Trophoblast cell (in vitro differentiated cells and primary cell): Measurements from ENCODE around the gene KIAA1614.

ENCODE experiments used
- DNase-seq, 2 donors: peaks; one replicate each; pipeline ENCODE4 v3.0.0-alpha.2; 2016
- H2AFZ ChIP-seq: 2 replicates; pipeline ENCODE4 v1.6.1; 2013; ENCODE audit warnings: low read length, moderate library complexity, mild to moderate bottlenecking; ENCODE audit not compliant: insufficient read depth, poor library complexity
- H2AK5ac ChIP-seq: 2 replicates; pipeline ENCODE4 v1.6.1; 2013; ENCODE audit warnings: mild to moderate bottlenecking, low read length
- H2BK120ac ChIP-seq: 2 replicates; pipeline ENCODE4 v1.6.1; 2013; ENCODE audit warnings: low read length, mild to moderate bottlenecking, moderate library complexity; ENCODE audit not compliant: insufficient read depth, poor library complexity
- H2BK12ac ChIP-seq: 2 replicates; pipeline ENCODE4 v1.6.1; 2013; ENCODE audit warnings: mild to moderate bottlenecking, low read length, moderate library complexity
- H2BK5ac ChIP-seq: 2 replicates; pipeline ENCODE4 v1.6.1; 2013; ENCODE audit warnings: low read length, low read depth, moderate library complexity, mild to moderate bottlenecking; ENCODE audit not compliant: poor library complexity
- H3K14ac ChIP-seq: 2 replicates; pipeline ENCODE4 v1.6.1; 2013; ENCODE audit warnings: mild to moderate bottlenecking, low read length
- H3K18ac ChIP-seq: 2 replicates; pipeline ENCODE4 v1.6.1; 2013; ENCODE audit warnings: mild to moderate bottlenecking, low read length
- H3K23ac ChIP-seq: 2 replicates; pipeline ENCODE4 v1.6.1; 2013; ENCODE audit warnings: low read length
- H3K27ac ChIP-seq: 2 replicates; pipeline ENCODE4 v1.5.1; 2013; ENCODE audit warnings: low read depth, mild to moderate bottlenecking, inconsistent platforms, low read length, moderate library complexity
- H3K27me3 ChIP-seq: 2 replicates; pipeline ENCODE4 v1.6.1; 2013; ENCODE audit warnings: inconsistent platforms, mild to moderate bottlenecking, low read length, moderate library complexity; ENCODE audit not compliant: insufficient read depth
- H3K36me3 ChIP-seq, 2 experiments: 1 replicate in 1 of 2; 2 replicates in 1 of 2; pipeline ENCODE4 v1.6.1; 2013; ENCODE audit warnings: low read length in 2 of 2, mild to moderate bottlenecking in 2 of 2, moderate library complexity in 1 of 2; ENCODE audit not compliant: insufficient read depth in 2 of 2, control insufficient read depth in 1 of 2
- H3K4ac ChIP-seq: 2 replicates; pipeline ENCODE4 v1.6.1; 2013; ENCODE audit warnings: low read depth, mild to moderate bottlenecking, low read length, moderate library complexity
- H3K4me1 ChIP-seq, 2 experiments: 1 replicate in 1 of 2; 2 replicates in 1 of 2; pipeline ENCODE4 v1.6.1; 2013; ENCODE audit warnings: low read length in 2 of 2, mild to moderate bottlenecking in 2 of 2, moderate library complexity in 1 of 2; ENCODE audit not compliant: insufficient read depth in 2 of 2, control insufficient read depth in 1 of 2
- H3K4me2 ChIP-seq: 2 replicates; pipeline ENCODE4 v1.6.1; 2013; ENCODE audit warnings: inconsistent platforms, mild to moderate bottlenecking, low read length, moderate library complexity
- H3K4me3 ChIP-seq: 2 replicates; pipeline ENCODE4 v1.5.1; 2013; ENCODE audit warnings: mild to moderate bottlenecking, low read depth, low read length, inconsistent platforms
- H3K79me1 ChIP-seq: one replicate; pipeline ENCODE4 v1.6.1; 2013; ENCODE audit warnings: low read length
- H3K79me2 ChIP-seq: 2 replicates; pipeline ENCODE4 v1.6.1; 2013; ENCODE audit warnings: low read length, mild to moderate bottlenecking; ENCODE audit not compliant: control insufficient read depth, insufficient read depth, poor library complexity
- H3K9ac ChIP-seq: 2 replicates; pipeline ENCODE4 v1.6.1; 2013; ENCODE audit warnings: mild to moderate bottlenecking, low read length
- H3K9me3 ChIP-seq: 2 replicates; pipeline ENCODE4 v1.6.1; 2013; ENCODE audit warnings: low read depth, mild to moderate bottlenecking, control low read depth, inconsistent platforms, low read length; ENCODE audit not compliant: insufficient read depth
- H4K12ac ChIP-seq: 2 replicates; pipeline ENCODE4 v1.6.1; 2013; ENCODE audit warnings: low read depth, mild to moderate bottlenecking, low read length, moderate library complexity
- H4K8ac ChIP-seq: 2 replicates; pipeline ENCODE4 v1.6.1; 2013; ENCODE audit warnings: low read depth, mild to moderate bottlenecking, low read length, moderate library complexity
- H4K91ac ChIP-seq: one replicate; pipeline ENCODE4 v1.6.1; 2013; ENCODE audit warnings: low read depth, mild to moderate bottlenecking, low read length, moderate library complexity
- WGBS: extraction: QIAGEN DNeasy Blood & Tissue Kit; methylation state at CpG from one replicate; pipeline ENCODE4 v1.1.7; 2013; ENCODE audit warnings: missing lambda C conversion rate; ENCODE audit not compliant: insufficient read length, insufficient coverage; ENCODE audit errors: extremely low coverage; 5-methylcytosine and 5-hydroxymethylcytosine counted together

The KIAA1614 gene

DNA sequence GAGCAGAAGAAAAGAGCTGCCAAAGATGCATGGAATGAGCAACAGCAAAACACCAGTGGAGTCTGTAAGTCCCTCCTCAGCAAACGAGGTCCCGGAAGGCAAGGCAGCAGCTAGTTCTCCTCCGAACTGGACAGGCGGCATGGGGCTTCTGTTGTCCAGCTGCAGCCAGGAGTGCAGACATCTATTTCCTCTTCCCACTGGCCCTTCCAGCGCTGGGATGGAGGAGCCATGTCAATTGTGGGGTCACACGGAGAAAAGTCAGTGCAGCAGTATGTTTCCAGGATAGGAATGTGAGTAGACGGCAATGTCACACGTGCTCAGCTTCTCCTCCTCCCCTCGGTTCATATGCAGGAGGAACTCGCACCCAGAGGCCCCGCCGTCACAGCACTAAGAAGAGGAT lies 63.5 kb downstream of the KIAA1614 start:
- no CpG with 5 or more reads among the region's 12 CpGs for WGBS
- Histone ChIP-seq H3K9ac (no peak overlapping the region), H4K91ac (no peak overlapping the region), H3K27me3 (no peaks in the 10 kb centered on the region), H3K4ac (no peak overlapping the region), H3K27ac (no peak overlapping the region), H3K14ac (no peak overlapping the region), H3K4me2 (no peak overlapping the region), H4K12ac (no peak overlapping the region), H3K36me3 (peaks cover 19 to 27% of the 10 kb centered on the region in 2 experiments), H3K18ac (no peak overlapping the region), H3K4me1 (no peaks in the 10 kb centered on the region), H2BK120ac (no peak overlapping the region), H3K79me1 (no peaks in the 10 kb centered on the region), H4K8ac (no peak overlapping the region), H3K9me3 (no peaks in the 10 kb centered on the region), H2AFZ (no peak overlapping the region), H3K4me3 (no peak overlapping the region), H2BK5ac (no peak overlapping the region), H3K79me2 (no peaks in the 10 kb centered on the region), H2BK12ac (no peak overlapping the region), H2AK5ac (no peak overlapping the region), H3K23ac (no peak overlapping the region)
- no peak for DNase-seq

DNA sequence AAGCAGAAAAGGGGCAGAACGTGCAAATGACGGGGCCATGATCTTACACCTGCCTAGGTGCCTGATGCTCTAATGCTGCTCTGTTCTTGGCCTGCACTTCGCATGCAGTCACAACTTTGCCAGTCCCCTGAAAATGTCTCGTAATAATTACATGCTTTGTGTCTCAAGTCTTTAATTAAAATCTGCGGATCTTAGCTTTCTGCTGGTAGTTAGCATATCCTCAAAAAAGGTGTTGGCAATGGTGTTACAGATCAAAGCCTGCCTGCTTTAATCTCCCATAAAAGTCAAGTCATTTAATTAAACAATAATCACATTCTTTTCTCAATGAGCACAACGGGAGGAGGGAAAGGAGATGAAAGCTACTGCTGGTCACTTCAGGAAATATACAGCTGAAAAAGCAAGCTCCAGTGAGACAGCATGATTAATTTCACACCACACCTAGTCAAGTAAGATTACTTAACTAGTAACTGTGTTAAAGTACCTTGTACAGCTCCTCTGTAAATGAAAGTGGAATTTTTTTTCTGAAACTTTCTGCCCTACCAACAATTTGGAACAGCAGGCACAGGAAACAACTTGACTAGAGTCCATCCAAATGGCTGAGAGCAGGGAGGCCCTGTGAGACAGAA lies 64.1 kb downstream of the KIAA1614 start:
- Histone ChIP-seq H3K4me2 (no peak overlapping the region), H3K27ac (no peak overlapping the region), H3K79me1 (no peaks in the 10 kb centered on the region), H3K18ac (no peak overlapping the region), H4K12ac (no peak overlapping the region), H2AFZ (no peak overlapping the region), H4K8ac (no peak overlapping the region), H2BK5ac (no peak overlapping the region), H3K9me3 (no peaks in the 10 kb centered on the region), H3K36me3 (peaks cover 18 to 26% of the 10 kb centered on the region in 2 experiments), H2AK5ac (no peak overlapping the region), H3K9ac (no peak overlapping the region), H3K79me2 (no peaks in the 10 kb centered on the region), H4K91ac (no peak overlapping the region), H3K23ac (no peak overlapping the region), H2BK120ac (no peak overlapping the region), H2BK12ac (no peak overlapping the region), H3K4me1 (no peaks in the 10 kb centered on the region), H3K4ac (no peak overlapping the region), H3K4me3 (no peak overlapping the region), H3K14ac (no peak overlapping the region), H3K27me3 (no peaks in the 10 kb centered on the region)
- no CpG with 5 or more reads among the region's 6 CpGs for WGBS
- no peak for DNase-seq

DNA sequence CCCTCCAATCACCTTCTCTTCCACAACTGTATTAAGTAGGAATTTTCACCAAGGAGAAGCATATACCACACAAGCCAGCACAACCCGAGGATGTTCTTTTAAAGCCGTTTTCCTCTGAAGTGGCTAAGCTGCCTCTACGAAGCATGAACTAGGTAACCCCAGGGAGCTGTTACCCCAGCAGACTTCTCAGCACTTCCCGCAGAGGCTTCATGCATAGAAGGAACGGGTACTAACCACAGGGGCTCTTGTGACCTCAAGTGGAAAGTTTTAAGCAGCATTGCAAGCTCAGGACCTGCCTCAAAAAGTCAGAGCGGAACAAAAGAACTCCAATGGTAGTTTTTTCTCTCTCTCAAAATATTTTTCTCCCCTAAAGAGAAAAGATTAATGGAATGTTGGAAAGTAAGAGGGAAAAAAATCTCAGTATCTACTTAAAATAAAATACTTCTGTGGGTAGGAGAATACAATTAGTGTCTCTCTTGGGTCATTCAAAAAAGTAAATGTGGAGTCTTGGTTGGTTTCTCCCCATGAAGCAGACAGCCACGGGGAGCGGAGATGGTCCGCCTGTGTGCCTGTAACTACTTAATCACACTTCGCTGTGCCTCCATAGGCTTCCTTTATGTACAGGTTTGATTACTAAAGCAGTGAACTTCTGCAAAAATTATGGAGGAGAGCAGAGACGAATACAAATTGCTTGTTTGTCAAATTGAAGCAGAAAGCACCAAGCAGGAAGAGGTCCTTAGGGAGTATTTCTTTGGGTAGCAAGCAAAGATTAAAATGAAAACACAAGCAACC lies 69.1 kb downstream of the KIAA1614 start:
- no peak overlapping the region for H3K23ac ChIP-seq
- H3K4me1 ChIP-seq = no peaks in the 10 kb centered on the region
- no peak overlapping the region for H3K4me3 ChIP-seq
- no peak overlapping the region for H2AK5ac ChIP-seq
- H4K12ac ChIP-seq = no peak overlapping the region
- no CpG with 5 or more reads among the region's 11 CpGs for WGBS
- no peak overlapping the region for H3K27ac ChIP-seq
- no peak overlapping the region for H4K91ac ChIP-seq
- H3K18ac ChIP-seq = no peak overlapping the region
- H3K79me1 ChIP-seq = no peaks in the 10 kb centered on the region
- peaks cover 18 to 30% of the 10 kb centered on the region in 2 experiments for H3K36me3 ChIP-seq
- H3K27me3 ChIP-seq = no peaks in the 10 kb centered on the region
- no peak for DNase-seq
- H2AFZ ChIP-seq = no peak overlapping the region
- no peak overlapping the region for H3K4me2 ChIP-seq
- H3K9ac ChIP-seq = no peak overlapping the region
- no peaks in the 10 kb centered on the region for H3K79me2 ChIP-seq
- no peak overlapping the region for H2BK120ac ChIP-seq
- H3K14ac ChIP-seq = no peak overlapping the region
- H2BK5ac ChIP-seq = no peak overlapping the region
- no peaks in the 10 kb centered on the region for H3K9me3 ChIP-seq
- no peak overlapping the region for H3K4ac ChIP-seq
- no peak overlapping the region for H2BK12ac ChIP-seq
- H4K8ac ChIP-seq = no peak overlapping the region

DNA sequence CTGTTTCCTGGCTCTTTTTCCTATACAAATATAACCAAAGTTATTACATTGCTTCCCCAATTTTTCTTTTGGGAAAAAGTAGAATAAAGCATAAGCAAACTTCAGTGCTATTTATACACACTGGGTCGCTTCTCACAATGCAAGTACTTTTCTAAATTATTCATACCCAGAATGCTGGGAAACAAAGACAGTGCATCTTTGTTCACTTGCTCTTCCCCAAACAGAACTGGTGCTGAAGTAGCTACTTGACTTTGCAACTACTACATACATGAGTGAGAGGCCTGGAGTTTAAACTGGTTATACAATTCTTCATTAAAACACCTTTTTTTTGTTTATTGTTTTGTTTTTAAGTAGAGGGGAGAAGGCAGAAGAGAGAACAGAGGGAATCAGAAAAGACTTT lies 69.7 kb downstream of the KIAA1614 start:
- H3K23ac ChIP-seq = no peak overlapping the region
- H3K18ac ChIP-seq = no peak overlapping the region
- no peak overlapping the region for H2AFZ ChIP-seq
- H3K36me3 ChIP-seq = peaks cover 21 to 32% of the 10 kb centered on the region in 2 experiments
- H3K4me3 ChIP-seq = no peak overlapping the region
- H3K4me2 ChIP-seq = no peak overlapping the region
- H3K4me1 ChIP-seq = no peaks in the 10 kb centered on the region
- no peak overlapping the region for H2BK5ac ChIP-seq
- no peaks in the 10 kb centered on the region for H3K79me2 ChIP-seq
- H3K4ac ChIP-seq = no peak overlapping the region
- H3K14ac ChIP-seq = no peak overlapping the region
- no peak overlapping the region for H4K8ac ChIP-seq
- no peak overlapping the region for H4K91ac ChIP-seq
- H2AK5ac ChIP-seq = no peak overlapping the region
- no peak overlapping the region for H2BK120ac ChIP-seq
- H3K9ac ChIP-seq = no peak overlapping the region
- H3K27ac ChIP-seq = no peak overlapping the region
- H3K9me3 ChIP-seq = no peaks in the 10 kb centered on the region
- no peaks in the 10 kb centered on the region for H3K79me1 ChIP-seq
- H3K27me3 ChIP-seq = no peaks in the 10 kb centered on the region
- H2BK12ac ChIP-seq = no peak overlapping the region
- no CpG with 5 or more reads among the region's 1 CpG for WGBS
- no peak for DNase-seq
- no peak overlapping the region for H4K12ac ChIP-seq
